CD4-positive, alpha-beta T cell treated with Interleukin-12 subunit alpha and Interleukin-12 subunit beta, for 1 hour (primary cell): ENCODE measurements around the gene PDZD7.

Source experiments
- DNase-seq: peaks from one replicate; pipeline ENCODE4 v3.0.0-alpha.2; 2020

Gene PDZD7

DNA sequence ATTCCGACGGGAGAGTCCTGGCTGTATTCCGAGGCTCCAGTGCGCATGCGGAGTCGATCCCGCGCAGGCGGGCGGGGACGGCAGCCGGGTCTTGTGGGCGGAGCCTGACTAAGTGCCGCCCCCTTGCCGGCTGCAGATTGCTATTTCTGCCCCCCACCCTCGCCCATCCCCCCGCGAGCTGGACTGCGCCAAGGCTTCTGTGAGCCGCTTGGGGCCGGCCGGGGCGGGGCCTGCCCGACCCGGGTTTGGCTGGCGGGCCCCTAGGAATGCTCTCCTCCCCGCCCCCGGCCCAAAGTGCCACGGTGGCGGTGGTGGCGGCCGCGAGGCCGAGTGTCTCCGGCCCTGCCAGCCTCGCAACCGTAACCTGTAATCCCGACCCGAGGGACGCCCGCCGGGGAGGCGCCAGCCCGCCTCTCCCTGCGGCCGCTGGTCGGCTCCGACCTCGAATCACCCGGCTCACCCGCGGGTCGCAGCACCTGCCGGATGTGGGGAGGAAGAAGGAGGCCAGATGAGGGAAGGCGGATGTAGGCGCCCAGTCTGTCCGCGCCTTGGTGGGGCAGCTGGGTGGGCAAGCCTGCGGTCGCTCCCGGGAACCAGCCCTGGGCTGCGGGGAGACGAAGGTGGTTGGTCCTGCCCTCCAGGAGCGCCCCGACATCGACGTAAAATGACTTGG is 30.2 kb upstream of the PDZD7 start:
- DNase-seq: peak; percentile 91

DNA sequence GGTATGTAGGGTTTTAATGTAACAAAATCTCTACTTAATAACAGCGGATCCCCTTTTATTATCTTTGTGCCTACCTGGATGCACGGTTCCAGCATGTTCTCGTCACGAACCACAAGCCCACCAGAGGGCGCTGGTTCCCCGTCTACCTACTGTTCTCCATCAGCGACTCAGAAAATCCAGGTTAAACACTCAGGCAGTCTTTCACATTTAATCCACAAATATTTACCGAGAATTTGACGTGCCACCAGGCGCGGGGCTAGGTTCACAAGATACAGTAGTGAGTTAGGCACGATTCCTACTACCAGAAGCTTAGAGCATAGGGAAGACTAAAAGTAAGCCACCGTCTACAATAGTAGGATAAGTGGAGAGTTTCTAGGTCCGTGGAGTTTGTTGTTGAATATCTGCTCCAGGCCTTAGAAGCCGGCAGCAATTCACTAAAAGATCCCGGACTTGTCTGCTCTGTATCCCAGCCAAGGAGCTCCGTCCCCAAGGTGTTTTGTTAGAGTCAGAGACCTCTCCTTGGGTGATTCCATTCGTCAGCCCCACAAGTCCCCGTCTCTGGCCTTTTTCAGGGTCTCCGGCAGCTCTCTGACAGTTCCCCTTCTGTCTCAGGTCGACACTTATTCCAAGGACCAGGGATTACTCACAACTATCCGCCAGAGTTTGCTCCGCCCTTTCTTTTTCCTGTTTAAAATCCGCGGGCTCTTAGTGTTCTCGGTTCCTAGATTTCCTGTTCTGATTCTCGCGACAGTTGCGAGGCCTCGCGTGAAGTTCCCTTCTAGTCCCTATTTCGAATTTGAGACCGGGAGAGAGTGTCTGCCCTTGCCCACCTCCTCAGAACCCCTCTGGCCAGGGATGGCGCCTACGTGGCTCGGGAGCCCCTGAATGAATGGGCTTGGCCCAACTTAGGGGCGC is 29.4 kb upstream of the PDZD7 start:
- DNase-seq: peak; percentile 91

DNA sequence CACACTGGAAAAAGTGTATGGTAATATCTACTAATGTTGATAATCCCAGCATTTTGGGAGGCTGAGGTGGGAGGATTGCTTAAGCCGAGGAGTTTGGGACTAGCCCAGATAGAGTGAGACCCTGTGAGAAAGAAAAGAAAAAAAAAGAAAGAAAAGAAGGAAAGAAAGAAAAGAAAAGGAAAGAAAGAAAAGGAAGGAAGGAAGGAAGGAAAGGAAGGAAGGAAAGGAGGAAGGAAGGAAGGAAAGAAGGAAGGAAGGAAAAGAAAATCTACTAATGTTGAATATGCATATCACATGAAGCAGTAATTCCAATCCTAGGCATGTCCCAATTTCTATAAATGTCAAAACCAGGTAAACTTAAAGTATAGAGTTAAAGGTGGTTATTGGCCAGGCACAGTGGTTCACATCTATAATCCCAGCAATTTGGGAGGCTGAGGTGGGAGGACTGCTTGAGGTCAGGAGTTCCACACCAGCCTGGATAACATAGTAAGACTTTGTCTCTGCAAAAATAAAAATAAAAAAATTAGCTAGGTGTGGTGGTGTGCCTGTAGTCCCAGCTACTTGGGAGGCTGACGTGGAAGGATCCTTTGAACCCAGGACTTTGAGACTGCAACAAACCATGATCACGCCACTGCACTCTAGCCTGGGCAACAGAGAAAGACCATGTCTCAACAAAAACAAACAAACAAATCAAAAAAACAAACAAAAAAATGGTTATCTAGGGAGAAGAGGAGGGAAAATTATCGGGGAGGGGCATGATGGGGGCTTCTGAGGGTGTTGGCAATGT is 25.6 kb upstream of the PDZD7 start:
- DNase-seq: no peak

DNA sequence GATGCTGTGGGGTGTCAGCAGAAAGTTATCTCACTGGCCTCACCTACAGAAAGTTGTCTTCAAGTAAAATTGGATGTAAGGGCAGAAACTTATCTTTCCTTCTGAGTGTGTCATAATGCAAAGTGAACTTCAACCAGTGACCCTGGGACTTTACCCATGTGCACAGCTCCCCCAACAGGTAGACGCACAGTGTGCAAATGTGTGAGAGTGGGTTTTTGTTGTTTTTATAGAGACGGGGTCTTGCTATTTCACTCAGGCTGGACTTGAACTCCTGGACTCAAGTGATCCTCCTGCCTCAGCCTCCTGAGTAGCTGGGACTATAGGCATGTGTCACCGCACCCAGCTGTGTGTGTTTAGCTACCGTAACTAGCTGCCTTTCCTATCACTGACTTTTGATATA is 24.5 kb upstream of the PDZD7 start:
- DNase-seq: no peak

DNA sequence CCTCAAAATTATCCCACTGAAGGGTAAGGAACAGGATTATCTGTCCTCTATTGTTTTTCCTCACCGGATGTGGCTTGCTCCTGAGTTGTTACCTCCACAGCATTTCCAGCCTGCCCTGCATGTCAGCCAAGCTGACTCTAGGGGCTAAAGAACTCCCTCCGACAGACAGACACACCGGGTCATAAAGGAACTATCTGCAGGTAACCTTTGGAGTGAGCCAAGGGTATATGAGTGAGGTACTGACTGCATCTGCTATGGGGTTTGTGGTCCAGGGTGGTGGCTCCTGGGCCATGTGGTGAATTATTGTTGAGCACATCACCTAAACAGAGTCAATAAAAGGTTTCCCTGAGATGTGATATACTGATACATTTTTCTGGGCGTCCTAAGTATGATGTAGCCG is 23.9 kb upstream of the PDZD7 start:
- no peak for DNase-seq

DNA sequence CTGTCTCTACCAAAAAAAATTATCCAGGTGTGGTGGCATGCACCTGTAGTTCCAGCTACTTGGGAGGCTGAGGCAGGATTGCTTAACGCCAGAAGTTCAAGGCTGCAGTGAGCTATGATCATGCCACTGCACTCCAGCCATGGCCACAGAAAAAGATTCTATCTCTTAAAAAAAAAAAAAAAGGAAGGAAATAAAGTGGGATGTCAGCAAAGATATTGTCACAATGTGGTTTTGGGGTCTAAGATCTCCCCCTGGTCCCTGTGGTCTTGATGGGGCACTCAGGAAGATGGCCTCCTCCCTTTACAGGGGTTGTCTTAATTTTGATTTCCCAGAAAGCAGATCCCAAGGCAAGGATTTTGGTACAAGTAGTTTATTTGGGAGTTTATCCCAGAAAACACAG is 23.4 kb upstream of the PDZD7 start:
- no peak for DNase-seq

DNA sequence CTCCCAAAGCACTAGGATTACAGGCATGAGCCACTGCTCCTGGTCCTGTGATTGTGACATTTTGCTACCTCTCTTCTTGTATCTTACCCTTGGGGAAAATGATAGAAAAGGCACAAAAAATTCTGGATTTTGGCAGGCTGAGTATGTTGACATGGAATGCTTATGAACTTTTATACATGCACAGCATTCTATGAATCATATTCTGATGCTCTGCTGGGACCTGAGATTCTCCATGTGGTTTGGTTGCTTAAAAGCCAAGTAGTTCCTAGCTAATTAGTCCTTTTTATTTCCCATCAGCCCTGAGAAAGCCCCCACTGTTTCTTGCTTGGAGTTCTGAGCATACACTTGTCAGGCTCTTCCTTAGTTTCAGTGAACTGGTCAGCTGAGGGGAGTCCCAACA is 22.6 kb upstream of the PDZD7 start:
- DNase-seq: no peak

DNA sequence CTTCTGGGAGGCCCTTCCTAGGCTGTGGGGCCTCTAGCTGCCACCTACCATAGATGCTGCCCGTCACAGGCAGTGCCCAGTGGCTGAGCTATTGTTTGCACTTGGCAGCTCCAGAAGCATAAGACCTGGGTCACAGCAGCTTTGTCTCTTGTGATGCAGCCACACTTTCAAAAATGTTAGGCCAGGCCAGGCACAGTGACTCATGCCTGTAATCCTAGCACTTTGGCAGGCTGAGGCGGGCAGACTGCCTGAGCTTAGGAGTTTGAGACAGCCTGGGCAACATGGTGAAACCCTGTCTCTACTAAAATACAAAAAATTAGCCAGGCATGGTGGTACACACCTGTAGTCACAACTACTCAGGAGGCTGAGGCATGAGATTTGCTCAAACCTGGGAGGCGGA is 21.4 kb upstream of the PDZD7 start:
- DNase-seq: no peak

DNA sequence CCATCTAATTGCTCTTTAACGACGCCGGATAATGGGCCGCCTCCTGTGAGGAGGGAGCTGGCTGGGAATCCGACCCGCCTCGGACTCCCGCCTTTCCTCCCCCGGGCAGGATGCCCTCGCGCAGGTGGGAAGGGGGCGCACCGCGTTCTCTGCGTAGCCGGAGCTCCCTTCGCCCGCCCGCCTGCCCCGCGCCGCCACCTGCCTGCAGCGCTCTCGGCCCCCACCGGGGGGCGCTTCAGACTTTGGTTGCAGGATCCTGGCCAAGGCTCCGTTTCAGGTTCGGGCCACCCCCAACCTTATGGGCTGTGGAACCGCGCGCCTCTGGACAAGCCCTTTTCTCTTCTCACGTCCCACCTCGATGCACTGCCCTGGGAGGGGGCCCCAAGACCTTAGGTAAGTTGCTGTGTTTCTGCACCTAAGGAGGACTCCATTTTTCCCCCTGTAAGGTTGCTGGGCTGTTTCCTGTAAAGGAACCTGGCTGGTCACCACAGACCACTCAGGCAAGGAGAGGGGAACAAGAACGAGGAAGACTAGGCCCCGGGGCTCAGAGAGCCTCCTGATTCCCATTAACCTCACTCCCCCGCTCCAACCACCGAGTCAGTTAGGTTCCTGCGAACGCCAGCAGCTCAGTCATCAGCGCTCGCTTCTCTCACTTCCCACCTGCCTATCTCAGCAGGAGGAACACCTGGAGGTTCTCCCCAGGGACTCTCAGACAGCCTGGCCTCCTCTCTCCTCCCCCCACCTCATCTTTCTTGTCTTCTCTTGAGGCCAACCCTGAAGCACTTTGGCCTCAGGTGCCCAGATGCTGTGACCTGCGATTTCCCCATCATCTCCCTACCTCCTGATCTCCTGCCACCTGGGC is 19.5 kb upstream of the PDZD7 start:
- DNase-seq: peak; percentile 83

DNA sequence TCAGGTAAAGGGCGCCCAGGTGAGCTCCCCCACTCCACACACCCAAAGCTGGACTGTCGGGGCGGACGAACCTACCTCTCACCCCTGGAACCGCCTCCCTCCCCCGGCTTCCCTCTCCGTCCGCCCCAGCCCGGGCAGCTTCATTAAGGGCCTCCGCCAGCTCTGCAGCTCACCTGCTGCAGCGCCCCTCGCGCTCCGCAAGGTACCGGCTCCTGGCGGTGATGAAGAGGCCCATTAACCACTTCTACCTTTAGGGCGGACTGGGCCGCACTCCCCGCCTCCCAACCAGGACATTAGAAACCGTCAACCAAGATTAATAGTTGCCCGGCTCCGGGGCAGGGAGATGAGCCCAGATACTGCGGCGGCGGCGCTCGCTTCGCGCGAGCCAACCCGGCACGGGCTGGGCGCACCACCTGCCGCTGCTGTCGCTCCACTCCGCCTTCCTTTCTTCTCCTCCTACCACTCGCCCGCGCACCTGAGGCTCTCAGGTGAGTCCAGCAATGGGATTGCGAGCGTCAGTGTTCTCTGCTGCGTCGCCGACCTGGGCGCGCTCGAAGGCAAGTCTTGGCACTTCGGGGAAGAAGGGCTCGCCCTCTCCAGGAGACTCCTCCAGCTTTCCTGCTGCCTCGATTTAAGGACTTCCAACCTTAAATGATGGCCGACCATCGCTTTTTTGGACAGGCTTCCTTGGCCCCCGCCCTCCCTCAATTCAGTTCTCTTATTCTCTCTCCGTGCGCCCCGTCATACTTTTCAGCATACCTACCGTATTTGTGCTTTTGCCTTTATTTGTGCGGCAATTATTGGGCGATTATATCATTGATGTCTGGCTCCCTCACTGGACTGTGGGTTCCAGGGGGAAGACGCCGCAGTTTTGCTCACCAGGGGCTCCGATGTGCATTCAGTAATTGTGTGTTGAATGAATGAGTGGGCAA is 17.3 kb upstream of the PDZD7 start:
- DNase-seq: no peak

DNA sequence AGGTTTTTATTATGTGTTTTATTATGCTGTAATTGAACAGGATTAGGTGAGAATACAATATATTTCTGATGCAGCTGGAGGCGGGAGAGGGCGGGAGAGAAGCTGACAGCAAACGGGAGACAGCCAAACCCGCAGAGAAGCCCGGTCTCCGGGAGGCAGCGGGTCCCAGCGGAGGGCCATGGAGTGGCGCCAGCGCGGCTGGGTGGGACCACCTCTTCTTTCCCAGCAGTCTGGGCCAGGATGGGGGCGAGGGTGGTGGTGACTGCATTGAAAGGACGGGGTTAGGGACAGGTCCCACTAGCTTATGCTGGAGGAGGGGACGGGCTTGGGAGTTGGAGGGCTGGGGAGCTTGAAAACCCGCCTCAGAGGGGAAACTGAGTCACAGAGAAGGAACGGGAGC is 16.3 kb upstream of the PDZD7 start:
- DNase-seq: no peak

DNA sequence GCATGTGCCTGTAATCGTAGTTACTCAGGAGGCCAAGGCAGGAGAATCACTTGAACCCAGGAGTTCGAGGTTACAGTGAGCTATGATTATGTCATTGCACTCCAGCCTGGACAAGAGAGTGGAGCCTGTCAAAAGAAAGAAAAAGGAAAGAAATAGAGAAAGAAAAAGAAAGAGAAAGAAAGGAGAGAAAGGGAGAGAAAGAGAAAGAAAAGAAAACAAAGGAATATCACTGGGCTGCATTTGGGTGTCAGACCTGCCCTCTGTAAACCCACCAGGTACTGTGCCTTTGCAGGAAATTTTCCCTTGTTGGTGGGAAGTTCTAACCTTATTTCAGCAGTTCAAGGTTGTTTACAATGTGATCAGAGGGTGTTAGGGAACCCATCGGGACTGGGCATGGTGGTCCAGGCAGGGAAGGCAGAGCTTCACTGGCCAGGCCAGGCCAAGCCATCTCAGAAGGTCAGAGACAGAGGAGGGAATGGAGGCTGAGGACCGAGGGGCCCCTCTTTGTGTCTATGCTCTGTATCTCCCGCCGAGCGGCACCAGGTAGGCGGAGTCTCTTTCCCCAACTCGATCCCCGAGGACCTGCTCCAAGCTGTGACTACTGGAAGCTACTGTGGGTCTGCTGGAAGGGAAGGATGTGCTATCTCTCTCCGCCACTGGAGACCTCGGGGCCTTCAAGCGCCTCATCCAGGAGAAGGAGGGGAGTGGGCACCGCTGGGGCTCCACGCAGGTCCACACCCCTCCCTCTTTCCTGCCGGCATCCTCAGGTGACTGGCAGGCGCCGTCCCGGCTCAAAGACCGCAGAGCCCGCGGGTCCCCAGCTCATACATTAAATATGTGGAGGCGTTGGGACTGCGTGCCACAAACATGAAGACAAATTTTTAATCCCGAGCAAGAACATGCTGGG is 15.7 kb upstream of the PDZD7 start:
- no peak for DNase-seq

DNA sequence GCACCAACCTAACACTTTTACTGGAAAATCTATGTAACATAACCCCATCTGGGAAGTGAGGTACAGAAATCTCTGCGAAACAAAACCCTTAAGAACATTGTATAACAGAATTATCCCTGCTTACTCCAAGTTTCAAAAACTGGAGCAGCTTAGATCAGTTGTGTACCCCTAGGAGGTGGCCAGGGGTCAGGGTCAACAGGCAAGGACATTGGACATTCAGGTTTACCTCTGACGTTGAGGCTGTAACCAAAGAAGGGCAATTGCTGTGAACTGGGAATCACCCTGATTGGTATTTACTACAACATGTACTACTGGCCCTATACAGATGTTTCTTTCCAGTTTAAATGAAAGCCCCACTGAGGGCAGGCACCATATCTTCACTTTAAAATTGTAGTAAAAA is 13.2 kb upstream of the PDZD7 start:
- DNase-seq: no peak

DNA sequence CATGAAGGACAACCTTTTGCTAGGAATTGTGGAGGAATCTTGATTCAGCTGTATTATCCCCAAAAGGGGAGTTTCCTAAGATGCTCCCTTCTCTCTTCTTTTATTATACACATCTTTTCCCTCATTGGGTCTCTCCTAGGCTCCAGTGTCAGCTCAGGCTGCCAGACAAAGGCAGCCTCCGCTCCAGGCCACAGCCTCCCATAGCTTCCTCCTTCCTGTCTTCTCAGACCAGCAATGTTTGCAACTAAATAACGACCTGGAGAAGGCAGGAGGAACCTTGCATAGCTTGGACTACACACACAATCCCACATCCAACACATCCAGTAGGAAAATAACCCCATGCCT is 12.4 kb upstream of the PDZD7 start:
- no peak for DNase-seq

DNA sequence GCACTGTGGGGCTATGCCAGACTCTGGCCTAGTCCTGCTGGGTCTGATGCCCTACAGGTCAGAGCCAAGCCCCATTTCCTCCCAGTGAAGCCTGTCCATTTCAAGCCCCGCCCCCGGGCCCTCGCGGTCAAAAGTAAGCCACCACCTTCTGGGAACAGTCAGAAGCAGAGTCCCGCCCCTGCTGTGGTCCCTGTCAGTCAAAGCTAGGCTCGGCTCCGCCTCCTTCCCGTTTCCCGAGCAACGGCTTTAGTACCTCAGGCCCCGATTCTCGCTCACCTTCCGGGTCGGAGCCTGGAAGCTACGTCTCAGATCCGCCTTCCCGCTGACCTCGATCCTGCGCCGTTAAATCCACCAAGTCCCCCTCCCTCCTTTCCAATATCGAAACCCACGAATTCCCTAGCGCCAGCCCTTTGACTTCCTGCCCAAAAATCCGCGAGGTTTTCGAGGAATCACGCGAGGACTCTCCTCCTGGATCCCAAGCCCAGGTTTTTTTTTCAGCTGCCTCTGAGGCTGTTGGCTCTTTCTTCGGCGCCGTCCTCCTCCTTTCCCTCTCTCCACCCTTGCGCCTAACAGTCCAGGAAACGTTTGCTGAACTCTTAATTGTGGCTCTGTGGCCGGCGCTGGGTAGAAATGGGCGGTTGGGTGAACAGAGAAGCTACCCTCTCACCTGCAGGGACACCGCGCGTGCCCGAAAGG is 11.9 kb upstream of the PDZD7 start:
- DNase-seq: peak; percentile 88

DNA sequence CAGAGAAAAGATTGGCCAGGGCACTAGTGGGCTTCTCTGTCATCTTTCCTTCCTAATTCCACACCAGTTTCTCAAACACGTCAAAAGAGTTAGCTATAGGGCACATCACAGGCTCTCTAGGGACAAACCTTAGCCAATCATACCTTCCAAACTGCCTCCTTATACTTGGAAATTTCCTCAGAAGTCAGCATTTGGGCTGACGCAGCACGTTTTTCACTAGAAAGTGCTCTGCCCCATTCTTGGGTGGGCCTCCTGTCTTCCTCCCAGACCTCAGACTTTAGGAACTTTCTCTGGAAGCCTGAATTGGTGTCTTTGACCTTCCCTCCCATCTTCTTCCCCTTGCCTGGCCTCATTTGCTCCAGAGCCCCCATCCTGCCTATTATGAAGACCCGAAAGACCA is 11.2 kb upstream of the PDZD7 start:
- DNase-seq: no peak

DNA sequence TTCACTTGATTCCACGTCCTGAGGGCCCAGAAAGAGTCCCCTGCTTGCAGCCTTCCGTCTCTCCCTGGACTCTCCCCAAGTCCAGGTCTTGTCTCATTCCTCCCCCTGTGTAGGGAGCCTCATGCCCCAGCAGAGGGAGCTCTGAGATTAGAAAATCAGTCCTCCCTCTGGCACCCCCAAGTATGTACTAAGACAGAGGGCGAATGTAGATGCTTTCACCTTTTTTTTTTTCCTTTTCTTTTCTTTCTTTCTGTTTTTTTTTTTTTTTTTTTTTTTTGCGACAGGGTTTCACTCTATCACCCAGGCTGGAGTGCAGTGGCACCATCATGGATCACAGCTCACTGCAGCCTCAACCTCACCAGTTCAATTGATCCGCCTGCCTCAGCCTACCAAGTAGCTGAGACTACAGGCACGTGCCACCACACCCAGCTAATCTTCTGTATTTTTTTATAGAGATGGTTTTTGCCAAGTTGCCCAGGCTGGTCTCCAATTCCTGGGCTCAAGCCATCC is 10.4 kb upstream of the PDZD7 start:
- peak; percentile 84 for DNase-seq

DNA sequence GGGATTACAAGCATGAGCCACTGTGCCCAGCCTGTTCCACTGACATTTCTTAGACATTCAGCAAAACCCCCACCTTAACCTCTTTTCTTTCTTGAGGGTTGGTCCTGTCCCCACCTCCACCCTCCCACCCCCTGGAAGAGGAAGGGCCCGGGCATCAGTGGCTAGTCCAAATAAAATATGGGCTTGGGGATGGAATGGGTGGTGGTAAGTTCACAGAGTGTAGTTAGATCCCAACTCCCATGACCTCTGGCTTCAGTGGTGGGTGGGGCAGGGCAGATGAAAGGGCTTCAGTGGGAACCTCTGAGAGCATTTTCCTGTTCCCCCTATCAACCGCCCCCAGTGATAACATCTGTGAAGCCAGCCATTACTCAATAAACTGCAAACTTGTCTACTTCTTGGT is 9.9 kb upstream of the PDZD7 start:
- no peak for DNase-seq

DNA sequence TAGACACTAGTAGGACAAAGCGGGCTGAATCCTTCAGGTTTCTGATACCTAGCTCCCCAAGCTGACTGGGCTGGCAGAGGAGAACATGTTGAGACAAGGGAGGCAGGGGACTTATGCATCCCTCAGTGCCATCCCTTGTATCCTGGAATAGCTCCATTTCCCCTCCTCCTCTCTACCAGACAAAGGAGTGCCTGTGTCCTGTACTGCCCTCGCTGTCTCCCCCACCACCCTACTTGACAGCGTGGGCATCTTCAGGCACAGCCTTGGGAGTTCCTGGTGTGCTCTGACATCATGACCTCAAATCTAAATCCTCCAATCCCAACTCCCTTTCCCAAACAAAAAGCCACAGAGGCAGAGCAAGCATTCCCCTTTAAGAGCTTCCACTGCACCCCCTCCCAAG is 9.1 kb upstream of the PDZD7 start:
- no peak for DNase-seq

DNA sequence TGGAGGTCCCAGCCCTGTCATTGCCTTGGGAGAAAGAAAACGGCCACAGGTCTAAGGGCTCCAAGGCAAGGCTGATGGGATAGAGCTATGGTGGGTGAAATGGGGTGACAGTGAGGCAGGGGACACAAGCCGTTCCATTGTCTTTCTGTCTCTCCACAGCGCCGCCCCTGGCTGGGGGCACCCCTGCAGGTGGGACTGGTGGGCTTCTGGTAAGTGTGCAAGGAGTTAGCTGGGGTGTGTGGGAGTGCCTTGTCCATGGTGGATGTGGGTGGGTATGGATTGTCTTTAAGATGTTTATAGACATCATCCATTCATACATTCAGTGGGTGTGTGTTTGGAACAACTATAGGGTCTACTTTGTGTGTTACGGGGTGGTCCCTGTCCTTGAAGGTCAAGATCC is 7.6 kb upstream of the PDZD7 start:
- DNase-seq: no peak
